Endothelial cell (in vitro differentiated cells): ENCODE measurements around the gene CDC42BPA. TPM values are rescaled to one million over a fixed set of nuclear protein-coding genes. Genes with fewer than 3 reads are reported as not detected.

Experiments
- DNase-seq: peaks from one replicate; pipeline ENCODE4 v3.0.0; 2021; ENCODE audit warnings: low spot score
- H3K27ac Mint-ChIP-seq: one replicate; pipeline ENCODE4 v1.8.0; 2021; ENCODE audit warnings: mixed read lengths, inconsistent platforms; ENCODE audit not compliant: unreplicated experiment
- H3K27me3 Mint-ChIP-seq: one replicate; pipeline ENCODE4 v1.8.0; 2021; ENCODE audit warnings: mild to moderate bottlenecking, moderate library complexity, mixed read lengths, inconsistent platforms; ENCODE audit not compliant: unreplicated experiment
- H3K36me3 Mint-ChIP-seq: one replicate; pipeline ENCODE4 v1.8.0; 2021; ENCODE audit warnings: mild to moderate bottlenecking, low read depth, mixed read lengths, inconsistent platforms; ENCODE audit not compliant: unreplicated experiment
- H3K4me1 Mint-ChIP-seq: one replicate; pipeline ENCODE4 v1.8.0; 2021; ENCODE audit warnings: mild to moderate bottlenecking, mixed read lengths, inconsistent platforms; ENCODE audit not compliant: unreplicated experiment
- H3K4me3 Mint-ChIP-seq: one replicate; pipeline ENCODE4 v1.8.0; 2021; ENCODE audit warnings: mild to moderate bottlenecking, mixed read lengths, inconsistent platforms; ENCODE audit not compliant: unreplicated experiment
- H3K9me3 Mint-ChIP-seq: one replicate; pipeline ENCODE4 v1.8.0; 2021; ENCODE audit warnings: mixed read lengths, inconsistent platforms; ENCODE audit not compliant: unreplicated experiment
- total RNA-seq: library from RNA; stranded (reverse); fragmentation: NEBNext Ultra II Directional; extraction: Animal tissue kit (Norgen Biotek cat#: 25700); gene quantifications from one replicate; pipeline ENCODE4 v1.2.1, GENCODE V29; 2021; ENCODE audit not compliant: unreplicated experiment
- TF ChIP-seq, protein P1 (sequence below): fragments of 200-600 bp; sonication (generic); IDR thresholded peaks from one replicate; pipeline ENCODE4 v1.5.0; 2021; ENCODE audit warnings: antibody characterized with exemption; ENCODE audit not compliant: unreplicated experiment

The CDC42BPA gene
- total RNA-seq, 1 donor from 2014 or later: 41.4 TPM

DNA sequence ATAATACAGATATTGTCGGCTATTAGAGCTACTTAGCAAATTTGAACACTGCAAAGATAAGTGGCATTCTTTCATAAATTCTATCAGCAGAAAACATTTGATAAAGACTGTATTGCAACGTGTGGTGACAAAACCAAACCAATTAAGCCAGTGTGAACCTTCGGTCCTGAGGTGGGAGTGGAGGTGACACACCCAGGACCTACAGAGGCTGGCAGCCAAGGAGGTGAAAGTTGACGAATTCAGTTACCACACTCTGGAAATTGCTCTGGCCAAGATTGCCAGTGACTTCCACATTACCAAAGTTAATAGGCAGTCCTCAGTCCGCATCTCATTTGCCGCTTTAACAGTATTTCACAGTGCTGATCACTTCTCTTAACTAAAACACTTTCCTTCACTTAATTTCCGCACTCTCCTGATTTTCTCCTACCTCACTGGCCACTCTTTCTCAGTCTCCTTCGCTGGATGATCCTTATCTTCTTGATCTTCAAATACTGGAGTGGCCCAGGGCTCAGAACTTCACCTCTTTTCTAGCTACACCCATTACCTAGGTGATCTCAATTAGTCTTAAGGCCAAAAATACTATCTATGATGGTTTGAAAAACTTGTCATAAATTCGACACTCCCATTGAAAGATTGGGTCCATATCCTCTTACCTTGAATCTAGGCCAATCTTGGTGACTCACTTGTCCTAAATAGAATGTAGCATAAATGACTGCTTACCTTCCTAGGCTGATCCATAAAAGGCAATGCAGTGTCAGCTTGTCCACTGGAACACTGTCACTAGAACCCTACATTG is 5.1 kb upstream of the CDC42BPA start:
- Mint-ChIP-seq H3K27me3 (no peaks in the 10 kb centered on the region), H3K9me3 (no peaks in the 10 kb centered on the region), H3K4me3 (no peak overlapping the region), H3K4me1 (no peaks in the 10 kb centered on the region), H3K27ac (no peak overlapping the region), H3K36me3 (no peaks in the 10 kb centered on the region)
- no peak for DNase-seq
- TF ChIP-seq, protein P1, sequence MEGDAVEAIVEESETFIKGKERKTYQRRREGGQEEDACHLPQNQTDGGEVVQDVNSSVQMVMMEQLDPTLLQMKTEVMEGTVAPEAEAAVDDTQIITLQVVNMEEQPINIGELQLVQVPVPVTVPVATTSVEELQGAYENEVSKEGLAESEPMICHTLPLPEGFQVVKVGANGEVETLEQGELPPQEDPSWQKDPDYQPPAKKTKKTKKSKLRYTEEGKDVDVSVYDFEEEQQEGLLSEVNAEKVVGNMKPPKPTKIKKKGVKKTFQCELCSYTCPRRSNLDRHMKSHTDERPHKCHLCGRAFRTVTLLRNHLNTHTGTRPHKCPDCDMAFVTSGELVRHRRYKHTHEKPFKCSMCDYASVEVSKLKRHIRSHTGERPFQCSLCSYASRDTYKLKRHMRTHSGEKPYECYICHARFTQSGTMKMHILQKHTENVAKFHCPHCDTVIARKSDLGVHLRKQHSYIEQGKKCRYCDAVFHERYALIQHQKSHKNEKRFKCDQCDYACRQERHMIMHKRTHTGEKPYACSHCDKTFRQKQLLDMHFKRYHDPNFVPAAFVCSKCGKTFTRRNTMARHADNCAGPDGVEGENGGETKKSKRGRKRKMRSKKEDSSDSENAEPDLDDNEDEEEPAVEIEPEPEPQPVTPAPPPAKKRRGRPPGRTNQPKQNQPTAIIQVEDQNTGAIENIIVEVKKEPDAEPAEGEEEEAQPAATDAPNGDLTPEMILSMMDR: no peak

DNA sequence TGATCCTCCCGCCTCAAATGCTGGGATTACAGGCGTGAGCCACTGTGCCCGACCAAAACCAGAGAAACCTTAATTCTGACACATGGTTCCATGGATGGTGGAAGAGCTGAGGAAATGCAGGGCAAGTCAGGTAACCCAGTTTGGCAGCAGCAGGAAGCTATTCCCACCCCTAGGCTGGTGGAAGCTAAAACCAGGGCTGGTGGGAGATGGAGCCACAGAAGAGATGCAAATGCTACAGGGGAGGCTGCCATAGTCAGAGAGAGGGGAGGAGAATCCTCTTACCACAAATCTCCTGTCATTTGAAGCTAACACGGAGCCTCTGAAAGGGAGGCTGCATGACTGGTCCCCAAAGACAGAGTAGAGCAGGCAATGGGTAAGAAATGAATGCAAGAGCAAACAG is 4.1 kb upstream of the CDC42BPA start:
- H3K4me1 Mint-ChIP-seq: peaks cover 2% of the 10 kb centered on the region
- TF ChIP-seq, protein P1: no peak
- peaks cover 3% of the 10 kb centered on the region for H3K27me3 Mint-ChIP-seq
- peaks cover 3% of the 10 kb centered on the region for H3K36me3 Mint-ChIP-seq
- H3K27ac Mint-ChIP-seq: no peak overlapping the region
- DNase-seq: no peak
- no peaks in the 10 kb centered on the region for H3K9me3 Mint-ChIP-seq
- H3K4me3 Mint-ChIP-seq: no peak overlapping the region

DNA sequence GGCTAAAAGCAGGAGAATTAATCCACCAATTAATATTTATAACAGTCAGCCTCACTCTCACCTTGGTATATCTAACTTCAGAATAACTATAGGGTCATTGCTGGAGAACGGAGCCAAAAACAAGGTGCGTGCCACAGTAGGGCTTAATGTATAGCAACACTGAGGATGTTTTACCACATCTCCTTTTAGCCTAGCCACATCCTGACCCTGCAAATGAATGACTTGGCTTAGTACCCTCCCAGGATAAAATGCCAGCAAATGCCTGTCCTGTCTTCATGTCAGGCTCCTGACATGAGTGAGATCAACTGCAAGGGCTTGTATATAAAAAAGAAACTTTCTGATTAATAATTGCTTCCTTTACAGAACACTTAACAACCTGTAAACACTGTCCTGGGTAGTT is 2.7 kb upstream of the CDC42BPA start:
- Mint-ChIP-seq H3K27ac (no peak overlapping the region), H3K36me3 (peaks cover 4% of the 10 kb centered on the region), H3K4me3 (no peak overlapping the region)

DNA sequence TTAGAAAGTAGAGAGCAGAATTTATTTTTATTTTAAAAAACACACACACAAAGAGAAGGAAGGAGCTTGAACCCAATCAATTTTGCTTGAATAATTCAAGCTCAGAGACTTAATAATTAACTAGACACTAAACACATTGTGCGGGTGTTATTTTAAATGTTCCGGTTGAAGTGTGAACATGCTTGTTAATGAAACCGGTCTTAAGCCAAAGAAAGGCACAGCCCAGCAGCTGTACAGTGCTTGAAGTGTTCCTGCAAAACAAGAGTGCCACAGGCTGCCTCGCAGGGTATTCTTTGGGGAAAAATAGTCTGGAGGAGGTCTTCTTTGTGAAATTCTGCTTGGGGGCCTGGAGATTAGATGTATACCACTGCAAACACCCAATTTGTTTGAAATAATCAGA is 2.2 kb upstream of the CDC42BPA start:
- no peaks in the 10 kb centered on the region for H3K9me3 Mint-ChIP-seq
- H3K27me3 Mint-ChIP-seq: peaks cover 3% of the 10 kb centered on the region
- no peak for DNase-seq
- peaks cover 4% of the 10 kb centered on the region for H3K36me3 Mint-ChIP-seq
- peaks cover 3% of the 10 kb centered on the region for H3K4me1 Mint-ChIP-seq
- no peak overlapping the region for H3K27ac Mint-ChIP-seq
- no peak overlapping the region for H3K4me3 Mint-ChIP-seq
- TF ChIP-seq, protein P1: no peak

More for the DNA sequence above, 2.7 kb upstream of the CDC42BPA start:
- H3K9me3 Mint-ChIP-seq: no peaks in the 10 kb centered on the region
- H3K4me1 Mint-ChIP-seq: peaks cover 3% of the 10 kb centered on the region
- TF ChIP-seq, protein P1: no peak
- no peak for DNase-seq
- H3K27me3 Mint-ChIP-seq: peaks cover 3% of the 10 kb centered on the region

DNA sequence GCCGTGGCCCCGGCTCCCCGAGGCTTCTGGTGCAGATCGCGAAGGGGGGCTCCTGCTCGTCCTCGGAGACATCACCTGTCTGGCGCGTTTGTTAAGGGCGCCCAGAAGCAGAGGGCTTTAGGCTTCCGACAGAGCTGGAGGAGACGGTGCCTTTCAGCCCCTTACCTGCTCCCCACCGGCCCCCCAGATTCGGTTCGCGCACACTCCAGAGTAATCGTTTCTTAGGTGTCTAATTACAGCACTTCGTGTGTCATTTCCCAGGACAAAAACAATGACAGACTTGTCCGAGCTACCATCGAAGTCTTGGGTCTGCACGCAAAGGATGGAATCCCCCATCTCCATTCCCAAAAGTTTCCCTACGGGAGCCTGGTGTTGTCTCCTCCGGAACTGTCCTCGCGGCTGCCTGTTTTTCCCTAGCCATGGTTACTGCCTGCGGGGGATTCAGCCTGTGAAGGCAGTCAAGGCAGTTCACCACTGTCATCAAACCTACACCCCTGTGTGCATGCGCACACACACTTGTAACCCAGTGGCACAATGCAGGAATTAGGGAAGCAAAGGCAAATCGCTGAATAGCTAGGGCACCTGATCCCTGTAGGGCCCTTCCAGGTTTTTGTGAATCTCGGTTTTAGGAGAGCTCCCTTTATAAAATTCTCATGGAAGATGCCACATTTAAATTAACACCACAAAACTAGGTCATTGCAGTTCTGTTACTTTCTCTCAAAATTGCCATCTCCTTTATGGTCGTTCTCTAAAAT is 738 bp upstream of the CDC42BPA start:
- TF ChIP-seq, protein P1: no peak
- DNase-seq: peak; percentile 40
- H3K36me3 Mint-ChIP-seq: peaks cover 4% of the 10 kb centered on the region
- H3K27me3 Mint-ChIP-seq: peaks cover 3% of the 10 kb centered on the region
- peak overlapping the region; percentile 92 for H3K27ac Mint-ChIP-seq
- peak overlapping the region; percentile 92 for H3K4me3 Mint-ChIP-seq
- peaks cover 9% of the 10 kb centered on the region for H3K4me1 Mint-ChIP-seq
- H3K9me3 Mint-ChIP-seq: no peaks in the 10 kb centered on the region
